ELR (cell line): ENCODE data around the gene DFFB.
A peak's percentile ranks its signal among the peaks of the same experiment; 100 is the strongest.
"Not testable (repeated sequence)": the region's sequence is repeated elsewhere in the genome, so short reads cannot be mapped to it uniquely, and the experiment has no call there.

Experiments used
- DNase-seq: peaks from one replicate; pipeline ENCODE4 v3.0.0-alpha.2; 2015; ENCODE audit warnings: low read depth

Gene DFFB

DNA sequence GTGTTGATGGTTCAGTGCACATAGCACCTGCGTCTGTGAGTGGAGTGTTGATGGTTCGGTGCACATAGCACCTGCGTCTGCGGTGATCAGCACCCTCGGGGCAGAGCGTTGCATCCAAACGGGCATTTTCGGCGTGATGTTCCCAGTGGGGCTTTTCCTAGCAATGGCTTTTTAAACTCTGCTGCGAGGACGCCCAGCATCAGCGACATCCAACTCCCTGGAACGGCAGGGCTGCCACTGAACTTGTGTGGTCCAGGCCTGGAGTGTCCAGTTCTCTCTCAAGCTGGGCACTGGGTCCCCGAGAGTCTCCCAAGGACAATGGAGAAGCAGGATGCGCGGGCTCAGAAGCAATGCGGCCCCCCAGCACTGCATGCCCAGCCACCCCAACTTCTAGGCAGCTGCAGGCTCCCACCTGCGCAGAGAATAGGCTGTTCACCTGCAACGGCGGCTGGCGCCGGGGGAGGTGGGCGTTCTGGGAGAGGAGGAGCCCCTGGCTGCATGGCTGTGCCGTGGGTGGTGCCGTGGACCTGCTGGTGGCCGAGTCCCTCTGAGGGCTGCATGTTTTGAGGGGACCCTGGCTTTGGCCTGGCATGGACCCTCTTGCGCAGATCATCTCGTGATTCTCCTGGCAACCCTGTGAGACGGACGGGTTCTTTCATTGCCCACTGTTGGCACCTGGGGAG is 52.9 kb downstream of the DFFB start:
- DNase-seq, result no peak

DNA sequence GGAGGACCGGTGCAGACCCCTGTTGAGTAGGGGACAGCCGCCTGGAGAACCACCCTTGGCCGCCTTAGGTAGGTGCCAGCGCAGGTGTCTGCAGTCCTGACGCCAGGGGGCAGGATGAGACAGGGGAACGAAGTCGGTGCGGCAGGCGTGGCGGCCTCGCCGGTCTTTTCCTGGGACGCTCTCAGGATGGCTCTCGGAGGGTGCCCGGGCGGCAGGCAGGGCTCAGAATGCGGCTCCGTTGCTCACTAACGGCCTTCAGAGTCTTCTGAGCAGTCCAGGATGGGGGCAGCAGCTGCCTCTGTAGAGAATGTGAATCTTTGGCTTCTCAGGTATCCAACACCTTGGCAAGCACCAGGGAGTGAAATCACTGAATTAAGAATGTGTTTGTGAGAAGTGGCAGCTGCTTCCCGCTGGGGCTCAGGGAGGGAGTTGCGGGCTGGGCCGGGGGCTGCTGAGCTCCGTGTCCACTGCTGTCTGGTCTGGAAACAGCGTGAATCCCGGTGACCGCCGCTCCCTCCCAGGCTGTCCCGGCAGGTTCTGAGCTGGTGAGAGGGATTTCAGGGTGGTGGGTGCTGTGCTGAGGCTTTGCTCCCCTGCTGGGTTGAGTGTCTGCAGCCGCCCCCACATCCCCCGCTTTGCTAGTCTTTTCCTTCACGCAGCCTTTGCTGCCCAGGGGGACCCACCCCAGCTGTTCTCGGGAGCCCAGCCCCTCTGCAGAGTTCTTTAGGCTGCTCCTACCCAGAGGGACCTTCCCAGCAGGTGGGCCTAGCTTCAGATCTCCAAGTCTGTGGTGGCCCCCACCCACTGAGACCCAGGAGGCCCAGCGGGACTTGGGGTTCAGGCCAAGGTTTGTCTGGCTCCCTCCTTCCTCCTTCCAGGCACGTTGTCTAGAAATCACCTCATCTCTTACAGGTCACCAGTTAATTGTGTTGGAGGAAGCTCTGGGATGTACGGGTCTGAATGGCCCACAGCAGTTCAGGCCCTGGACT is 53.9 kb downstream of the DFFB start:
- DNase-seq, result peak; percentile 58

DNA sequence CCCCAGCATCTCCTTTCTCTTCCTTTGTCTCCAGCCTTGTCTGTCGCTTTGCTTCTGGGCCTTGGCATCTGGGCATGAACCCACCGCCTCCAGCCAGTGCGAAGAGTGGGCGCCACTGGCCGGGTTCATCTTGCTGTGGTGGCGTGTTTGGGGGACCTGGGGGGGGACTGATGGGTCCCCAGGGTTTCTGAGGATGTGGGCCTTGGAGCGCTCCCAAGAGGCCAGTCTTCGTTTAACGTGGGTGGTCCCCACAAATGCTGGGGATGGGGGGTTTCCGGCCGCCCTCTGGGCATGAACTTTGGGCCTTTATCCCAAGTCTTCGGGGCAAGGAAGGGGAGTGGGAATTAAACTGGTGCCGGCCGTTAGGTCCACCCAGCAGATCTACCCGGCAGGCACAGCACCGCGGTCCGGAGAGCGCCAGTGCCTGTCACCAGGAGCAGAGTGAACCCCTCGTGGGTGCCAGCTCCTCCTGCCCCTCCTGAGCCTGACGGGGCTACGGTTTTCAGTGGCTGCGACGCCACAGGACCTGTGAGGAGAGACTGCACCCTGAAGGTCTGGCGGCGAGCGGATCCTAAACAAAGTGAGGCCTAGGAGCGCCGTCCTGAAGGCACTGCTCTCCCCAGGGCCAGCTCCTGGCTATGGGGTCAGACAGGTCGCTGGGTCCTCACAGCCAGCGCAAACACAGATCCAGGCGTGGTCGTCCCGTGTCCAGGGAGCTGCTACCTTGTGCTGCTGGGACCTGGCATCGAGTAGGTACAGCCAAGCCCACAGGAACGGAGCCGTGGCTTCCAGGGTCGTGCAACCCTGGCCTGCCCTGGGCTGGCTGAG is 54.9 kb downstream of the DFFB start:
- no peak for DNase-seq

DNA sequence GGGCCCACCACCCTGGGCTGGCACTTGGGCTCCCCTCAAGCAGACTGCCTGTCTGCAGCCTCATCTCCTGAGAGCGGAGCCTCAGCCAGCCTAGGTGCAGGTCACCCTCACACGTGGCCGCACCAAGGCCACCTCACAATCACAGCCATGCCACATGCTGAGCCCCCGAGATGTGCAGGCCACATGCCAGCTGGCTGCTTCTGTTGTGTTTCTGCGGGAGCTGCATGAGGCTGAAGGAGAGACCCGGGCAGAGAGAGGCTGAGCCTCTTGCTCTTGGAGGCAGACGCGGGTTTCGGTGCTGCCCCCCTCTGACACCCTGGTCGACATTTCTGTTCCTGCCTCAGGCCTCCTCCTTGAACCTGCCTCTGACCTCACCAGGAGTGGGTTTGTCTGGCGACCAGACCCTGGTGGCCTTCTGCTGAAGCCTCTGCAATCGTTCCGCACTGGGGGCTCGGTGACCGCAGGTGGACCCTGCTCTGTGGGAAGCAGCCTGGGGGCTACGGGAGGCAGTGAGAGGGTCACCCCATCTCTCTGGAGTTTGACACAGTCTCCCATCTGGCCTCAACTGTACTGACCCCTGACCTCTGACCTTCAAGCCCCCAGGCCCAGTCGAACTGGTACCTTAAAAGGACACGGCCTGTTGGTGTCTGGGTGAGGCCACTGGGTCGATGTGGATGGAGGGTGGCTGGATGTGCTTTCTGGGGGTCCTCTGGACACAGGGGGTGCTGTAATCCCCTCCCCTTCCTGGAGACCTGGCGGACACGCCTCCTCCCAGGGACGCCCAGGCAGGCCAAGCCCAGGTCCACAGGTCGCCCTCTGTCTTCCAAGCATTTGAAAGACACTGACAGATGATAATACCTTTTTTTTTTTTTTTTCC is 55.8 kb downstream of the DFFB start:
- no peak for DNase-seq

DNA sequence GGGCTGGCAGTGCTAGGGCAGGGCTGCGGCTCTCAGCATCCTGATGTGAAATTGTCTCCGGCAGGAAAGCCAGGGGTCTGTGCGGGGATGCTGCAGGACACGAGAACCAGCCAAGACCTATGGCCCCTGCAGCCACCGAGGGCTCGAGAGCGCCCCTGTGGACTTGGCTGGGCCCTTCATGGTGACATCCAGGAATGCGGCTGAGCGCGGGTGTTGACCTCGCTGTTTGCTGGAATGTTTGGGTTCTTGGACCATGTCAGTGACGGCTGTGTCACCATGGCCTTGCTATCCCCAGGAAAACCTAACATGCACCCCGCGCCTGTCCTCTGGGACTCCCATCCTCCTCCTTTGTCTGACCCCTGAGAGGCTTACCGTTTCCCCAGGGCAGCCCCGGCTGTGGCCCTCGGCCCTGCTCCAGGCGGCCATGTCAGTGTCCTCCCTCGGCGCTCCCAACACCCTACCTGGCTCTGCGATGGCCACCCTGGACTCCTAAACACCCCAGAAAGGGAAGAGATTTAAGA is 57.1 kb downstream of the DFFB start:
- no peak for DNase-seq

DNA sequence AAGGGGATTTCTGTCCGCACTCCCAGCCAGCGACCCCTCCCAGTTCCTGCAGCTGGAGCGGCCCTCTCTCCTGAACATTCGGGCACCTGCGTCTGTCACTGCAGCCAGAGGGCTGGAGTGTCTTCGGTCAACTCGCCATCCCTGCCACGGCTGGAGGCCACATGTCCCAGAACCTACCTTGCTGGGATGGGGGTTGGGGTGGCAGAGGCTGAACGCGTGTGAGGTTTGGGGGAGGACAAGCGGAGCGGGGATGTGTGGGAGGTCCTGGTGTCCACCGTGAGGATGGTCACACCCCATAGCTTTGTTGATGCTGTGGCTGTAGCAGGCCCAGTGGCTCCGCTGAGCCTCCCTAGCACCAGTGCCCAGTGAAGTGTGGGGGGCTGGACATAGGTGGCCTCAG is 57.6 kb downstream of the DFFB start:
- DNase-seq, result no peak

DNA sequence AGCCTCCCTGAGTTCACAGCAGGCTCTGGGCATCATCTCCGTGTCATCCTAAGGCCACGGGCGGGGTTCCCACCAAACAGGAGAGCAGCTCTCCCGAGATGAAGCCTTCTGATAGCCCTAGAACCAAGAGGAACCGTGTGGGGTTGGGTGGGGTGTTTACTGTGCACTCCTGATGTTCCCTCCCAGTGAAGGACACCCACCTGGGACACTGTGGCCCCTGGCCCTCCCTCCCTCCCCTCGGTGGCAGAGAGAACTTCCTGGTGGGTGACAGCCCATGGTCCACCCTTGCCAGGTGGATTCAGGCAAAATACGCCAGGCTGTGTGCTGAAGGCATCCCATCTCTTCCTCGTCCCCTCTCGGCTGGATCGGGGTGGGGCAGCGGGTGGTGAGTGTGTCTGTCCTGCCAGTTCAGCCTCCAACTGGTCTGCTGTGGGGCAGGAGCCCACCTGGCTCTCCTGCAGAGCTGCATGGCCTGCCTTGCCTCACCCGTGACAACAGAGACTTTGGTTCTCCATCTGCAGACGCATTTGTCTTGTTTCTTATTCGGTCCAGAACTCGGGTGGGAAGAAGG is 58.4 kb downstream of the DFFB start:
- DNase-seq, result no peak

DNA sequence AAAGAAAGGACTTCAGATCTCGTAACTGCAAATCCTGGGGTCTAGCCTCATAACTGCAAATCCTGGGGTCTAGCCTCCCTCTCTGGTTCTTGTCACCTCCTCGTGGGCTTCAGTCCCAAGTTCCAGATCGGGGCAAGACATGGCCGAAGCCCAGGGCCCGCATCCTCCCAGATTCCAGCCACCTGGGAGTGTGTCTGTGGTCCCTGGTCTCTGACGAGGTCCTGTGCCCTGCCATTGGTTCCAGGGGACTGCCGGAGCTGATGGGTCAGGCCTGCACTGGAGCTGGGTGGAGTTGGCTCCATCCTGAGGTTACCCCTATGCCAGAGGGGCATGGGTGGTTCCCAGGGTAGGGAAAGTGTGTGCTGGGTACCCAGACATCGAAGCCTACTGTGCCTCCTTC is 60.5 kb downstream of the DFFB start:
- DNase-seq, result no peak

DNA sequence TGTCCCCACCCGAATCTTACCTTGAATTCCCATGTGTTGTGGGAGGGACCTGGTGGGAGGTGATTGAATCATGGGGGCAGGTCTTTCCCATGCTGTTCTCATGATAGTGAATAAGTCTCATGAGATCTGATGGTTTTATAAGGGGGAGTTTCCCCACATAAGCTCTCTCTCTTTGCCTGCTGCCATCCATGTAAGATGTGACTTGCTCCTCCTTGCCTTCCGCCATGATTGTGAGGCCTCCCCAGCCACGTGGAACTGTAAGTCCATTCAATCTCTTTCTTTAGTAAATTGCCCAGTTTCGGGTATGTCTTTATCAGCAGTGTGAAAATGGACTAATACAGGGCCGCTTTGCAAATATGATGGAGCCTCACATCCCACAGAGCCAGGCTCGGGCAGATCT is 61.1 kb downstream of the DFFB start:
- not testable (repeated sequence) for DNase-seq

DNA sequence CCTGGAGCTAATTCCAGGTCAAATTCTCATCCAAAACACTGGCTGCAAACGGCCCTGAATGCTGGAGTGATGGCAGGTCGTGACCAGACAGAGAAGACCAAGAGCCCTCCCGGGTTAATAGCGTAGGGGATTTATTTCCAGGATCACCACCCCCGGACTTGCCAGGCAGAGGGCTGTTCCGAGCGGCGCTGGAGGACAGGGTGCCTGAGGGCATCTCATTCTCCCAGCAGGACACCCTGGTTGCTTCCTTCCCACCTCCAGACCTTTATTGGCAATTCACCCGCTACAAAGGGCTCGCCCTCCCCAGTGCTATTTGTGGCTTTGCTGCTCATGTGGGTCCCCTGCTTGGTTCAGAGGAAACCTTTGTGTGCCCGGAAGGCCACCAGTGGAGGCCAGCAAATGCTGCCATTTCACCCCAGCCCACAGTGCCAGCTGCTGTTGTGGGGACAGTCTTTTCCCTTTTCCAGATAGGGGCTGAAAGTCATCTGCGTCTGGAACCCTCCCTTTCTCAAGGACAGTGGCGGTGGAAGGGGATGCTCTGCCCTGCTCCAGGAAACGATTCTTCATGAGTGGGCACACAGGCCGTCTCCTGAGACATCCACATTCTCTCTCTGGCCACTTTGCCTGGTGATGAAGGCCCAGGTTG is 61.8 kb downstream of the DFFB start:
- DNase-seq, result no peak

DNA sequence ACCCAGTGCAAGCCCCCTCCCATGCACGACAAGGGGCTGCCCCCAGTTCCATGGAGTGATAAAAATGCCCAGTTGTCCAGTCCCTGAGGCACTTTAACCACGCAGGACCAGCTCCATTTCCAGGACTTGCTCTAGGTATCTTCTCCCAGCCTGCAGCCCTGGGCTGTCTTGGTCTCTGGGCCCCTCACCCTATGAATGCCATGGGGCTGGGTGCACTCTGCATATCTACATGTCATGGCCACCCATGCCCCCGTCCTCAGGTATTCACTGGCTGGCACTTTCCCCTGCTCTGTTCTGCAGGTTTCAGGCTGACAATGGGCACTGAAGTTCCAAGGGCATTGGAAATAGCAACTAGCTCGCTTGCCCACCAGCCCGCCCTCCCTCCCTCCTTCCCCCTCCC is 62.4 kb downstream of the DFFB start:
- DNase-seq, result no peak

DNA sequence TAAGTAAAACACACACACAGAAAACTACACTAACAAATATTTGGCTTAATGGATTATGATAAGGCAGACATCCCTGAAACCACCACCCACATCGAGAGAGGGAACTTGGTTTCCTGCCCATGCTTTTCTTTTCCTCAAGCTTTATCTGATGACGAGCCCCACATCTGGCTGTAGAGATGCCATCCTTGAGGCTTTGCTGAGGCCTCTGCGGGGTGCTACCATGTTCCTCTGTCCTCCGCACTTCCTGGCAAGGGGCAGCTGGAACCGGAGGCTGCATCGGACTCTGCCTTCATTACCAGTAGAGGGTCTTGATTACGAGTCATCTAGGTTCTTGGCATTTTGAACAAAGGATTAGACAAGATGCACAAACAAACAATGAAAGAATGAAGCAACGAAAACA is 64.5 kb downstream of the DFFB start:
- no peak for DNase-seq

DNA sequence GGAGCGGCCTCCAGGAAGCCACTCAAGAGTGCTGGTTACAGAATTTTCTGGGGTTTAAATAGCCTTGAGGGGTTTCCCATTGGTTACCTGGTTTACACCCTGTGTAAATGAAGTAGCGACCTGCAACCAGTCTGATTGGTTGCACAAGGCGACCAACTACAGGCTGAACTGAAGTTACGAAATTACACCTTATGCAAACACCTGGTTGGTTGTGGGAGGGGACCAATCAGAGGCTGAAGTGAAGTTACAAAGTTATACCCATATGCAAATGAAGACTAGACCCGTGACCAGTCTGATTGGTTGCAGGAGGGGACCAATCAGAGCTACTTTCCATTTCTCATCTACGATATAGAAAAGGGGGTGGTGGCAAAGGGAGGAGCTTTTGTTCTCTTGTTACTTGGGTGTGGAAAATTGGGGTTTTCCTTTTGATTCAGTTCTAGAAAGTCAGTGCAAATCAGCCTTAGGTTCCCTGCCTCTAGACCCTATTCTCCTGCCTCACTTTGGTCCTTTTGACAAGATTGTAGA is 65.0 kb downstream of the DFFB start:
- no peak for DNase-seq

DNA sequence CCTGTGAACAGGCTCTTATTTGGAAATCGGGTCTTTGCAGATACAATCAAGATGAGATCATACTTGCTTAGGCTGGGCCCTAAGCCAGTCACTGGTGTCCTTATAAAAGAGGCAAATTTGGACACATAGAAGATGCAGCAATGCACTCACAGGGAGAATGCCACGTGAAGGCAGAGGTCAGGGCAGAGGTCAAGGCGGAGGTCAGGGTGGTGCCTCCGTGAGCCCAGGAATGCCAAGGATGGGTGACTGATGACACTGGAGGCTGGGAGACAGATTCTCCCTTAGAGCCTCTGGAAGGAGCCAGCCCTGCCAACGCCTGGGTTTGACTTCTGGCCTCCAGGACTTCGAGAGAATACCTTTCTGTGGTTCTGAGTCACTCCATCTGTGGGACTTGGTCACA is 65.6 kb downstream of the DFFB start:
- DNase-seq, result no peak

DNA sequence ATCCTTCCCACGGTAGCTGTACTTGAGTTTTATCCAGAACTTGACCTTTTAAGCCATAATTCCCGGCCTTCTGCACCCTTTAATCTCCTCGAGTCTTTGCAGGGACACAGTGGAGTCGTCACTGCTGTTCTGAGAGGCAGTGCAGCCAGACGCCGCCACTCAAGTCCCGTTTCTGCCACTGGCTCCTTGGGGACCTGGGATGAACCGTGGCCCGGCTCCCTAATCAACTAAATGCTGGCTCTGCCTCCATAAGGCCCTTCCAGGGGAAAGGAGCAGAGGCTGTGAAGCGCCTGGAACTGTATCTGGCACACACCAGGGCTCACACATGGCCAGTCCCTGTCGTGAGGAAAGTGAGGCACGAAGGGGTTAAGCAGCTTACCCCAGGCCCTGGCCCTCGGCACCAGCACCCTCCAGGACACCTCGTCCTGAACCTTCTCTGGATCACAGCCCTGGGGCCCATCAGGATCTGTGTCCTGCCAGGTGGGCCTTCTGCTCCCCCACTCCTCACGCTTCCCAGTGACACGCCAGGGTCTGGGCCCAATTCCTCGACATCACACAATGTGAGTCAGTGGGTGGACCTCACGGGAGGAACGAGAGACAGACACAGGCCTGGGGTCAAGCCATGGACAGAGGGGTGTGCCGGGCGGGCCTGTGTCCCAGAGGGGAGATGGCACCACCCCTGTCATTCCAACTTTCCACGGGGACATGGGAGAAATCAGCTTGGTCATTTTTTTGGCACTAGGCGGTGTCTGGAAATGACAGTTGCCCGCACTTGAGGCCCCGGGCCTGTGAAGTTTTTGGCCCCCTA is 66.3 kb downstream of the DFFB start:
- no peak for DNase-seq

DNA sequence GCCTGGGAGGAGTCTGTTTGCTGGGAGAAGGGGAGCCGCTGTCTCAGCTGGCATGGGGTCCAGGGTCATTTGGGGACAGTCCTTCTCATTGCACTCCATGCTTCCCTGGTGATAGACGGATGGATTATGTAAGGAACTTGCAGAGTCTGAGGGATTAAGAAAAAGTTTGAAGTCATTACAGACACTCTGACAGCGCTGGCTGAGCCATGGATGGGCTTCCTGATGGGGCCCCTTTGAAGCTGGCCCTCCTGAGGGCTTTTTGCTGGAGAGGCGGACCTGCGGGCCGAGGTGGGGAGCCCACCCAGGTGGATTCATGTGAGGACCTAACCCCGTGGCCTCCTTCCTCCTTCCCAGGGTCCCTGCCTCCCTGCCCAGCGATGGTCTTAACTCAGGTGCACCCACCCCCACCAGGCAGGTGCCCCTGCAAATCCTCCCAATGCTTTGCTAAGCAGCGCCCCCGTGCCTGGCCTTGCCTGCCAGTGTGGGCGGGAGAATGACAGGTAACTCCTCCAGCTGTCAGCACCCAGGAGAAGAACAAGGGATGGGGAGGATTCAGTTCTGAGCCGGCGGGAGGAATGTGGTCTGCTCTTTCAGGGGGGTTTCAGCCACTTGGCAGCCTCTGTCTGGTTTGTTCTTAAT is 67.0 kb downstream of the DFFB start:
- no peak for DNase-seq

DNA sequence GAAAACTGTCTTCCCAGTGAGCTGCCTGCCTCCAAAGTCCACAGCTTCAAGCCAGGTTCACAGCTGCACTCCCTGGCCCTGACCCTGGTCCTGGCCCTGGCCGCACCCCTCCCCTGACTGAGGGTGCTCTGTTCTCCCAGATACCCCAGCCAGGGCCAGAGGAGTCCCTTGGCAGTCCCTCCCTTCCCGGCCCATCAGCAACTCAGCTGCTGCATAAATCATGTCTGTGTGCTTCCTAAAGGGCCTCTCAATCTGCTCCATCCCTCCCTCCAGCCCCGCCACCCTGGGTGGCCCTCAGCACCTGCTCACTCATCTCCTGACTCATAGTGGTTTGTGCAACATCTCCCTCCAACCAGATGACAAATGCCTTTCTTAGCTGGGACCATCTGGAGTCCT is 67.5 kb downstream of the DFFB start:
- DNase-seq, result peak; percentile 5

DNA sequence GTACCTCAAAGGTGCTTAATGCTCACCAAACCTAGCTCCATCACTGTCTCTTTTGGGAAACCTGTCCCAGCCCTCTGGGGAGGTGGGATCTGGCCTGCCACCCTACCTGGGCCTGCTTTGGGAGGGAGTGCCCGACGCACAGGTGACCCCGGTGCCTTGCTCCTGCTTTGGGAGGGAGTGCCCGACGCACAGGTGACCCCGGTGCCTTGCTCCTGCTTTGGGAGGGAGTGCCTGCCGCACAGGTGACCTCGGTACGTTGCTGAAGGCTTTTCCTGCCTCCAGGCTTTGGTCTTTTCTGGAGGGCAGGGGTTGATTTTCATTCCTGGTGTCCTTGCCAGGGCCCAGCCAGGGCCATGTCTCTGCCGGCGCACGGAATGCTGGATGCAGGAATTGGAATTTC is 68.0 kb downstream of the DFFB start:
- no peak for DNase-seq

DNA sequence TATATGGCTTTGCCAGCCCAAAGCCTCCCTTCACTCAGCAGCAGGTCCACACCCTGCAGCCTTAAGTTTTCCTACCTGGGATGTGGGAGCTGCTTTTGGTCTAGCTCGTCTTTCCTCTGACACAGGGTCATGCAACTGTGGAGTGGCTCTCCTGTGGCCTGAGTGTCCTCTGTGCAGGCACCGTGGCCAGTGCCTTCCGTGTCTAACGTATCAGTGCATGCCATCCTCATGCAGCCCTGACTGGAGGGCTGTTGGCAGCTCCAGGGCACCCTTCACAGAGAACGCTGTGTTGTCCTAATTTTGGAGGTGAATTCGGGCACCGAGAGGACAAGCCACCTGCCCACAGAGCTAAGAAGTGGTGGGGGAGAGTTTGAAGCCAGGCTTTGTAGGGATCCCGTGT is 68.5 kb downstream of the DFFB start:
- no peak for DNase-seq
